ENCODE results near the gene GABBR2.

Gene GABBR2

DNA sequence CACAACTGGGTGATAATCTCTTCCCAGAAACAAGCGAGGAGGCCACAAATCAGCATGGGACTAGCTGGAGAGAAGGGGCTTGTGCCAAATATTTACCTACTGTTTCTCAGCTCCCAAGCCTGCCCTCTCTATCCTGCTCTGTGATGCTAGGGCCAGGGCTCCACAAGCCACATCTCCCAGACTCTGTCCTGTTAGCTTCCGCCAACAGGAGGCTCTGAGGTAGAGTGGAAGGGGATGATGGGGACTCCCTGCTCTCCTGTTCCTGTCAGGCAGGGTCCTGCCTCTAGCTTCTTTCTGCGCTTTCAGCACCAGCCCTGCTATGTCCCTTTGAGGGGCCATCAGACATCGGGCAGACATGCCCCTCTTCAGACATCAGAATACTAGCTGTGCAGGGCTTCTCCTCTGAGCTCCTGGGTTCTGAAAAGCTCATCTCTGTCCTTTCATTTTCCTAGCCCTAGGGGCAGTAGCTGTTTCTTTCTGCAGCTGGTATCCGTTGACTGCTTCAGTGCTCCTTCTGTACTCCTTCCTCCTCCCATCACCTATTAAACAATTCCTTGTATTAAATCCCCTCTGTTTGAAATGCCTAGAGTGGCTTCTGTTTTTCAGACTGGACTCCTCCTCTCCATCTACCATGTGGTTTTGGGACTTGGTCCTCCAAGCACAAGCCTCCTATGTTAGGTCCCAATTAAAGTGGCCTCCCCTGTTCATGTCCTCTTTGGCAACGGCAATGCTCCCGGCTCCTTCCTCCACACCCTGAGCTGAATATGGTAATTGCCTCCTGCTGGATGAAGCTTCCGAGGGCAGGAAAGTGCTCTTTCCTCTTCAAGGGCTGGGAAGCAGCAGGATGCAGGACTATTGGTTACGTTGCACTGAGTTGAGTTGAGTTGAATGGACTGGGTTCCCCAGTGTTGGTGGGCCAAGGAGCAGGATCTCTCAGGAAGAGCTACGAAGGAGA is 292.2 kb downstream of the GABBR2 start:
- Histone ChIP-seq H3K79me2 (ENCODE audit: control insufficient read depth, low read length) (no peaks in the 10 kb centered on the region), H3K27ac (ENCODE audit: low read depth, low read length) (no peak overlapping the region), H3K4me2 (ENCODE audit: low read length) (no peak overlapping the region), H3K4me1 (ENCODE audit: control insufficient read depth, low read length) (no peaks in the 10 kb centered on the region), H4K20me1 (ENCODE audit: control insufficient read depth, insufficient read depth, low read depth, low read length) (no peaks in the 10 kb centered on the region), H3K4me3 (ENCODE audit: low read length) (no peak overlapping the region), H3F3A (ENCODE audit: control insufficient read depth, insufficient read depth) (no peaks in the 10 kb centered on the region), H3K9me3 (ENCODE audit: control insufficient read depth, insufficient read depth, low read length) (no peaks in the 10 kb centered on the region), H3K9me2 (replicated peaks; ENCODE audit: control insufficient read depth, low read length) (no peaks in the 10 kb centered on the region), H3K27me3 (ENCODE audit: control insufficient read depth, low read length) (peaks cover 6% of the 10 kb centered on the region; the same call in 1 of the 2 replicates), H3K36me3 (ENCODE audit: control insufficient read depth, low read length) (no peaks in the 10 kb centered on the region)
- TF ChIP-seq, protein P1, sequence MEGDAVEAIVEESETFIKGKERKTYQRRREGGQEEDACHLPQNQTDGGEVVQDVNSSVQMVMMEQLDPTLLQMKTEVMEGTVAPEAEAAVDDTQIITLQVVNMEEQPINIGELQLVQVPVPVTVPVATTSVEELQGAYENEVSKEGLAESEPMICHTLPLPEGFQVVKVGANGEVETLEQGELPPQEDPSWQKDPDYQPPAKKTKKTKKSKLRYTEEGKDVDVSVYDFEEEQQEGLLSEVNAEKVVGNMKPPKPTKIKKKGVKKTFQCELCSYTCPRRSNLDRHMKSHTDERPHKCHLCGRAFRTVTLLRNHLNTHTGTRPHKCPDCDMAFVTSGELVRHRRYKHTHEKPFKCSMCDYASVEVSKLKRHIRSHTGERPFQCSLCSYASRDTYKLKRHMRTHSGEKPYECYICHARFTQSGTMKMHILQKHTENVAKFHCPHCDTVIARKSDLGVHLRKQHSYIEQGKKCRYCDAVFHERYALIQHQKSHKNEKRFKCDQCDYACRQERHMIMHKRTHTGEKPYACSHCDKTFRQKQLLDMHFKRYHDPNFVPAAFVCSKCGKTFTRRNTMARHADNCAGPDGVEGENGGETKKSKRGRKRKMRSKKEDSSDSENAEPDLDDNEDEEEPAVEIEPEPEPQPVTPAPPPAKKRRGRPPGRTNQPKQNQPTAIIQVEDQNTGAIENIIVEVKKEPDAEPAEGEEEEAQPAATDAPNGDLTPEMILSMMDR (IDR thresholded peaks at IDR 0.05; ENCODE audit: low read depth, low read length, poor library complexity, severe bottlenecking): no peak
- TF ChIP-seq EZH2phosphoT487 (IDR thresholded peaks at IDR 0.05; ENCODE audit: borderline replicate concordance, low read length): no peak

DNA sequence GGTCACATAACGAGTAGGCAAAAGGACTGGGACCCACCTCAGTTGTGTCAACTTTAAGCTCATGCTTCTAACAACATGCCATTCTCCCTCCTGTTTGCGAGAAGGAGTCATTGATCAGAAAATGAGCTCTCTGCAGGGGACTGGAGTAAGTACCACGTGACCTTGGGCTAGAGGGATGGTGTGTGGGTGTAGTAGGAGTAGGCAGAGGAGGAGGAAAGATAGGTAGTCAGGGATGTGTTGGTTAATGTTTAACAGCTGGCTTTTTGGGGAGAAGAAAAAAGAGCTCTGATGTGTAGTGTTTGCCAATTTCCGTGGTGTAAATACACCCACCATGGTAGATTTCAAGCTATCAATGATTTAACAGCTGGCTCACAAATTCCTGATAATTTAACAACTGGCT is 293.0 kb downstream of the GABBR2 start:
- peaks cover 8% of the 10 kb centered on the region for H3K27me3 ChIP-seq (ENCODE audit: control insufficient read depth, low read length)
- H3F3A ChIP-seq (ENCODE audit: control insufficient read depth, insufficient read depth): no peaks in the 10 kb centered on the region
- H3K27ac ChIP-seq (ENCODE audit: low read depth, low read length): no peak overlapping the region
- no peaks in the 10 kb centered on the region for H3K9me2 ChIP-seq (replicated peaks; ENCODE audit: control insufficient read depth, low read length)
- no peaks in the 10 kb centered on the region for H3K36me3 ChIP-seq (ENCODE audit: control insufficient read depth, low read length)
- H3K4me1 ChIP-seq (ENCODE audit: control insufficient read depth, low read length): no peaks in the 10 kb centered on the region
- no peak overlapping the region for H3K4me2 ChIP-seq (ENCODE audit: low read length)
- no peak overlapping the region for H3K4me3 ChIP-seq (ENCODE audit: low read length)
- H3K79me2 ChIP-seq (ENCODE audit: control insufficient read depth, low read length): no peaks in the 10 kb centered on the region
- H3K9me3 ChIP-seq (ENCODE audit: control insufficient read depth, insufficient read depth, low read length): no peaks in the 10 kb centered on the region
- TF ChIP-seq, protein P1 (IDR thresholded peaks at IDR 0.05; ENCODE audit: low read depth, low read length, poor library complexity, severe bottlenecking): no peak
- TF ChIP-seq EZH2phosphoT487 (IDR thresholded peaks at IDR 0.05; ENCODE audit: borderline replicate concordance, low read length): no peak
- H4K20me1 ChIP-seq (ENCODE audit: control insufficient read depth, insufficient read depth, low read depth, low read length): no peaks in the 10 kb centered on the region

DNA sequence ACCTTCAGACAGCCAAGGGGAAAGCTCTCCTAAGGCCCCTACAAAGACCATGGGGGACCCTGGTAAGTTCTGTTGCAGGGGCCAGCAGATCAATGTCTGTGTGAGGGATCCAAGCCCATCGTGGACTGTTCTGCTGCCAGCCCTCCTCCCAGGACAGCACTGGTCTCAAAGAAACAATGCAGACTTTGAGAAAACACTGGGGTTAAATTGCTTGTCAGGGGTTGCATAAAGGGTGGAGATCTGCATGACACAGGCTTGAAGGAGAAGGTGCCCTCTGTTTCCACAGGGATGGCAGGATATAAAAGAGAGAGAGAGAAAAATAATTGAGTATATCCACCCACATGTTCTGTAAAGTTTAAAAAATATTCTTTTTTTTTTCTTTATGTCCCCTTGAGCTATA is 295.7 kb downstream of the GABBR2 start:
- no peaks in the 10 kb centered on the region for H3K36me3 ChIP-seq (ENCODE audit: control insufficient read depth, low read length)
- no peak overlapping the region for H3K4me2 ChIP-seq (ENCODE audit: low read length)
- H3K79me2 ChIP-seq (ENCODE audit: control insufficient read depth, low read length): no peaks in the 10 kb centered on the region
- no peaks in the 10 kb centered on the region for H3K4me1 ChIP-seq (ENCODE audit: control insufficient read depth, low read length)
- no peaks in the 10 kb centered on the region for H3K9me2 ChIP-seq (replicated peaks; ENCODE audit: control insufficient read depth, low read length)
- no peak overlapping the region for H3K27ac ChIP-seq (ENCODE audit: low read depth, low read length)
- H3F3A ChIP-seq (ENCODE audit: control insufficient read depth, insufficient read depth): no peaks in the 10 kb centered on the region
- H4K20me1 ChIP-seq (ENCODE audit: control insufficient read depth, insufficient read depth, low read depth, low read length): no peaks in the 10 kb centered on the region
- H3K27me3 ChIP-seq (ENCODE audit: control insufficient read depth, low read length): peaks cover 21% of the 10 kb centered on the region
- TF ChIP-seq EZH2phosphoT487 (IDR thresholded peaks at IDR 0.05; ENCODE audit: borderline replicate concordance, low read length): no peak
- no peak overlapping the region for H3K4me3 ChIP-seq (ENCODE audit: low read length)
- no peaks in the 10 kb centered on the region for H3K9me3 ChIP-seq (ENCODE audit: control insufficient read depth, insufficient read depth, low read length)
